Measurements from ENCODE around the gene CELF2.
"Not testable (repeated sequence)": the region's sequence is repeated elsewhere in the genome, so short reads cannot be mapped to it uniquely, and the experiment has no call there.

Gene CELF2

DNA sequence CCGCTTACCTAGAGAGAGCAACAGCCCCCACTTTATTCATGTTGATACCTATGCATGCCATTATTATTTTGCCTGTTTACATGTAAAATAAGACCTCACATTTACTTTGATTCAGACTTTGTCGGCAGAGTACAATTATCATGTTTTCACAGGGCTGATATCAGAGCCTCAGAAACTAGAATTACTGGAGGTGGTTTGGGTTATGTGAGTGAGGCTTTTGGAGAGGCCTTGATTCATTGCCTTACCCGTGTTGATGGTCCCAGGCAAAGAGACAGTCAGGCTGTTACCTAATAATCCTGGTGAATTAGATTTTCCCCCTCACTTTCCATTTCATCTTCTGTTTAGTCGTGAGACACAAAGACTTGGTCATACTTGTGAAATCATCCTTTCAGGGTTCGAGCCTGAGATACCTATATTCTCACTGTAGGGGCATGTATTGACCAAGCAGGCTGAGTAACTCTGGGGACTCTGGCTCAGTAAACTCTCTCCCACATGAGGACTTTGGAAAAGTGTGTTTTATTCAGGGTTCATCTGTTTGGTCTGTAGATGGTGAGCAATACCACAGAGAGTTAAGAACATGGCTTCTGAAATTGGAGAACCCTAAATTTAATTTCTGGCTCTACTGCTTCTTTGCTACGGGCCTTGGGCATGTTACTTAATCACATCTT lies 150.9 kb downstream of the CELF2 start:
- DNase-seq (ENCODE audit: low read depth in 1 of 2, low spot score in 1 of 2), result no peak

DNA sequence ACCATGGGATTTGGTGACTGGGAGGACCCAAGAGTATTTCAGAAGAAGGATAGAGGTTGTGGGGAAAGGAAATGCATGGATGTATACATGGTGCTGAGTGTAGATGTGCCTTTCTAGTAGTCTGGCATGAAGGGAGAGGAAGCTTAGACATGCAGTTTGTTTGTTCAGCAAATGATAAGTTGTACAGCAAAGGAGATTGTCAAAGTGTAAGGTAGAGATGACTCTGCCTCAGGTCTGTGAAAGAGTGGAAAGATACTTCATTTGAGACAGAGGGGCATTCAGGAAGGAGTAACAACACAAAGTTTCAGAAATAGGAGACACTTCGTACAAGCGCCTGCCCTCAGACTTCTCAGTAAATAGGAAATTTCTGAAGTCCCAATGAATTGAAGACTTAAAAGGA lies 152.3 kb downstream of the CELF2 start:
- DNase-seq (ENCODE audit: low read depth in 1 of 2, low spot score in 1 of 2), result no peak

GRCh38 chr10:11170574-11170973 lies 152.9 kb downstream of the CELF2 start:
- DNase-seq (ENCODE audit: low read depth in 1 of 2, low spot score in 1 of 2), result no peak

DNA sequence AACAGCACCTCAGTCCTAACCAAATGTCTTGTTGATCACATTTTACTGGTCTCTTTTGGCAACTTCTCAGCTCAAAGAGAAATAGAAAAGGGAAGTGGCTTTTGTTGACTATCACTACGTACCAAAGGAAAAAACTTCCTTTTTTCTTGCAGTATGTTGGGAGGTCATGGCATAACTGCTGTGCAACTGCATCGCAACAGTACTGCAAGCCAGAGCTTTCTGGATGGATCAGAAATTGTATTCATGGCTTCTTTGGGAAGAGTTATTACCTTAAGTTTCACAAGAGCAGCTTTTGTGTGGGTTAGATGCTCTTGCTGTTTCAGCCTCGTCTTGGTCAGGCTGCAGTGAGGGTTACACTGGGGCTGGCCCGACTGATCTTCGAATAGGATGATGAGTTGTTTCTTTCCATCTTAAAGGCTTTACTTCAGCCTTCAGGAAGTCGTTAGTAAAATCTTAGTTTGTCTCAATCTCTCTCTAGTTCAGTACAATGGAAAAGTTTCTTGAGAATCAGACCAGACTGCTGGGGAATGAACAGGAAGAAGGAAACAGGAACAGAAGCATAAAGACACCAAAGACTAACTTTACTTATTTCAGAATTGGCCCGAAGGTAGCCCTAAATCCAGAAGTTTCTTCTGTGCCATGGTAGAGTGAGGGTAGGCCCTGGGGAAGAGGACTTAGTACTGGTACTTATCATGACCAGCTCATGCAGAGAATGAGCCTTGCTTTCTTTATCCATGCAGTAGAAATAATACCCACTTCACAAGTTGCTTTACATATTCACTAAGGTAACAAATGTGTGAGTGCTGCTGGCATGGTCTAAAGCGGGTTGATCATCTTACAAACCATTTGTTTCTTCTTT lies 153.6 kb downstream of the CELF2 start:
- no peak for DNase-seq (ENCODE audit: low read depth in 1 of 2, low spot score in 1 of 2)

DNA sequence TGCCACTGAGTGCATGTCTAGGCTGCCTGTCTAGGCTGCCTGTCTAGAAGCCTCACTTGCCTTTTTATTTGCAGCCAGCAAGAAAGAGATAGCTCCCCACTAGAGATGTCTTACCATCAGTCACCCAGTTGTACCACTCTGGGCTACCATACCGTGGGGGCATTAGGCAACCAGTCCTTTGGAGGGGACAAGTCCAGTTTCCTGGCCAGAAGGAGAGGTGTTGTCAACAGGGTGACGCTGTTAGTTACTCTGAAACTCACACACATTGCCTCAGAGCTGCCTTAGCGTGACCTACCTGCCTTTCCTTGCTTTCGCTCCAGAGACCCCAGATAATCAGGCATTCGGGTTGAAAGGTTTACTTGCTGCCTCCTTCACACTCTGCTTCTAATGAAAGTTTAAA lies 155.4 kb downstream of the CELF2 start:
- no peak for DNase-seq (ENCODE audit: low read depth in 1 of 2, low spot score in 1 of 2)

DNA sequence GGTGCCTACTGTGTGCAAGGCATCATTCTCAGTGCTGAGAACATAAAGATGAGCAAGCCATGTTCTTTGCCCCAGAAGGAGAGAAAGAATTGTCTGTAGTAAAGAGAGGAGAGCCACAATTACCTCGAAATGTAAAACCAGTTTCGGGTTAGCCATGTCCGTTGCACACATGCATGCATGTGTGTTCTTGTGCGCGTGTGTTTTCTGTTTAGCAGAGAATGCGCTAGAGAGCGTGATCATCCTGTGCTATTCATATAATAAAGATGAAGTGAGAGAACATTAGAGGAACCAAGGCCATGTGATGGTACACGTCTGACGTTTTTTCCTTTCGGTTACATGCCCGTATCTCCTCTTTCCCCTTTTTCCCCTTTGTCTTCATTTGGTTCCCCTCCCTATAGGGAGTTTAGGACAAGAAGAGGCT lies 158.2 kb downstream of the CELF2 start:
- no peak for DNase-seq (ENCODE audit: low read depth in 1 of 2, low spot score in 1 of 2)

DNA sequence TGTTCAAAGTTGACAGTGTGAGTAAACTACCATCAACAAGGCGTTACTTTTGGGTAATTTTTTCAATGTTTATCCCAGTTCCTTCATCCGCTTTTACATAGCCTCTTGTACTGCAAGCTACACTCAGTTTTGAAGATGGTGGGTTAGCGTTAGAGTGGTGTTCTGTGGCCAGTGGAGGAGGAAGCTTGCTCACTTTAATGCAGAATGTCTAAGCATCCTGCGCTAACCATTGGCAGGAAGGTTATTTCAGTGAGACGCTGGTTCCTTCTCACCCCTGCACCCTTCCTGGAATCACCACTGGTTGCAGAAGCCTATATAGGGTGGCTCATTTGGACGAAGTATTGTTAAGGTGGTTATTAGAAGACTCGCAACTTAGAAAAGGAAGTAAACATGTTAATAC lies 159.1 kb downstream of the CELF2 start:
- DNase-seq (ENCODE audit: low read depth in 1 of 2, low spot score in 1 of 2), result no peak

DNA sequence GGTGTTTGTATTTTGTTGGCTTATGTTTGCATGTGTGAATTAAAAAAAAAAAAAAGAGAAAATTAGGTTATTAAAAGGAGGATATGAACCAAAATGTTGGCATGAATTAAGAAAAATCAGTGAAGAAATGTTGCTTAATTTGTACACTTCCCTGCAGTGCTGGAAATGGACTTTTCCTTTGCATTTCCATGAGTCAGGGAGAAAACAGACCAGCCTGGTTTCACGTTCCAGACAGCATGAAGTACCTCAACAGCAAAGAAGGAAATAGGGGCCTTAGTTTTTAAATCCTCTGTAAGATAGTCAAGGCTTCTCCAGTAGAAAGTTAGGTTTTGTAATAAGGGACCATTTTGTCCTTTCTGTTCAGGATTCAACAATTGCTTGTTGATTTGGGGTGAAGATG lies 159.7 kb downstream of the CELF2 start:
- no peak for DNase-seq (ENCODE audit: low read depth in 1 of 2, low spot score in 1 of 2)

- no peak for DNase-seq (ENCODE audit: low read depth in 1 of 2, low spot score in 1 of 2)
Measured at GRCh38 chr10:11177926-11178471, 160.3 kb downstream of the CELF2 start.

DNA sequence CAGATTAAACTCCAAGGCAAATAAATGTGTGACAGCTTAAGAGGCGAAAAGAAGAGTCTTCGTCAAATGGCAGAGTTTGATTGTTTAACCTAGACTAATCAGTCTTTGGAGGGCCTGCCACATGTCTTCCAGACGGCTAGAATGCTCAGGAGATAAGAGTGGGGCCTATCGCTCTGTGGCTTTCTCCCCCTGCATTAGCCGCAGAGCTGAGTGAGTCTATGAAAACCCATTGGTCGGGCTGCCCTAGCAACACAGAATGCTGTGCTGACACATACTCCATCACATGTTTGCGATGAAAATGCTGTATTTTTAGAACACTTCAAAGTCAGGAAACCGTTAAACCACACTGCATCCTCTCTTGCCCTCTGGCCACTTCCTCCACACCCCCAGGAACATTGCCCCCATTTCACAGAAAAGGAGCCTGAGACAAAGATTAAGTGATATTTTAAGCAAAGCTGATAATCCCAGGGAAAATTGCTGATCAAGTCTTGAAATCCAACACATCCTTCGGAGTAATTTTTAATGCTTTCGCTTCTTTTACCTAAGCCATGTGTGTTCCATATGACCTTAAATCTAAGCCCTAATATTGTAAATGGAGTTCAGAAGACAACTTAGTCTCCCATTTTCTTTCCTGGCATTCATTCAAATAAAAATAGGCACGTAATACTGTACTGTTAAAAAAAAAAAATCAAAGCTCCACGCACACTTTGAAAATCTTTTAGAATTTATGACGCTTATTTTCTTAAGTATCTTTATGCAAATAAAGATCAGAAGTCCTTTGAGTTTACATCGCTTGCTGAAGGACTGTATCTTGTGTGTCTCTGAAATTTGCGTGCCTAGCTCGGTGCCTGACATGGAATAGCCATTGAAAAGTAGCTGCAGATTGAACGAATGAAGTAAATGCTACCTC lies 161.2 kb downstream of the CELF2 start:
- peak; percentile 44 to 84 for DNase-seq (ENCODE audit: low read depth in 1 of 2, low spot score in 1 of 2)

GRCh38 chr10:11179516-11180105 lies 161.9 kb downstream of the CELF2 start:
- DNase-seq (ENCODE audit: low read depth in 1 of 2, low spot score in 1 of 2), result no peak

- DNase-seq (ENCODE audit: low read depth in 1 of 2, low spot score in 1 of 2), result peak in 1 of 2 donors; percentile 64
Measured at GRCh38 chr10:11180228-11180627, 162.6 kb downstream of the CELF2 start.

DNA sequence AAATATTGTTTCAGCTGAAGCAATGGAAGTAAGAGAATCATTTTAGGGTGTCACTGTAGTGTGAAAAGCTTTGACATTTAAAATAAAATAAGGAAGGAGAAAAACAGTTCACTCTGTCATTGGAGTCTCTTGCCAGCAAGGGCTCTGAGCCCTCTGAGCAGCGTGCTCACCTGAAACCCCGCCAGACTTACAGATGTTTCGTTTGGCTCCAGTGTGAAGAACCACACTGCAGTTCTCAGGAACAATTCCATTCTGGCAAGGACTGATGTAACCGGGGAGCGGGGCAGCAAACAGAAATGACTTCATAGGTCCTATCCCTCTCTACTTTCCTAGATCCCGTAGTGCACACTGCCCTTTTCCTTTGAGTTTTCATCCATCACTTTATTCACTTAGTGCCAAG lies 164.3 kb downstream of the CELF2 start:
- DNase-seq (ENCODE audit: low read depth in 1 of 2, low spot score in 1 of 2), result no peak

GRCh38 chr10:11183015-11183414 lies 165.3 kb downstream of the CELF2 start:
- DNase-seq (ENCODE audit: low read depth in 1 of 2, low spot score in 1 of 2), result no peak

- no peak for DNase-seq (ENCODE audit: low read depth in 1 of 2, low spot score in 1 of 2)
Measured at GRCh38 chr10:11184093-11184492, 166.4 kb downstream of the CELF2 start.

- not testable (repeated sequence) for DNase-seq (ENCODE audit: low read depth in 1 of 2, low spot score in 1 of 2)
Measured at GRCh38 chr10:11185128-11185665, 167.5 kb downstream of the CELF2 start.

- no peak for DNase-seq (ENCODE audit: low read depth in 1 of 2, low spot score in 1 of 2)
Measured at GRCh38 chr10:11186374-11186773, 168.7 kb downstream of the CELF2 start.

DNA sequence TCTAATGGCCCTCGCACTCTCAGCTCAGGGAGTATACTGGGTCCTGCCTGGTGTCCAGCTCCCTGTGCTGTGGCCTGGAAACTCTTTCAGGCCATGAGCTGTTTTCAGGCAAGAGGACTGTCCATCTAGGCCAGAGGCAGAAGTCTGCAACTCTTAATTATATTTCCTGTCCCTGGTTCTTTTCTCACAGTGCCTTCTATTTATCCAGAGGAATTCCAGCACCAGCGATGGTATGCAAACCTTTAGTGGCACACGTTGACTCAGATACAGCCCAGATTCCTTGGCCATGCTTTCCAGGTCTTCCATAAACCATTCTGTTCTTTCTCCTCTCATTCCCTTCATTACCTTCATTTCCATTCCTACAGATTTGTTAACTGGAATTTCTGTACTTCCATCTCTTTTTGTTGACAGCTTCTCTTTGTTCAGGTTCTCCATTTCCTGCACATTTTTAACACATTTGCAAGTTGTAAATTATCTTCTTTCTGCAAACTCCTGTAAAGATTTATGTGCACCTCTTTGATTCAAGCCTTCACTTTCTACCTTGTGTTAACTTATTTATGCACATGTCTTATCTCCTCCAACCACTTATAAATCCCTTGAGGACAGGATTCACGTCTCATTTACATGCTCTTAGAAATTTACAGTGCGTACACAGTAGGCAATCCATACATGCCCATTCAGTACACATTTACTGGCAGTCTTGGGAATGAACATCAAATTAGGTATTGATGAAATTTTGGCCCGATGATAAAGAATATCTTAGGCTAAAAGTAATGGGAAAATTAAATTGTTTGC lies 172.1 kb downstream of the CELF2 start:
- no peak for DNase-seq (ENCODE audit: low read depth in 1 of 2, low spot score in 1 of 2)

GRCh38 chr10:11191190-11191589 lies 173.5 kb downstream of the CELF2 start:
- DNase-seq (ENCODE audit: low read depth in 1 of 2, low spot score in 1 of 2), result no peak

DNA sequence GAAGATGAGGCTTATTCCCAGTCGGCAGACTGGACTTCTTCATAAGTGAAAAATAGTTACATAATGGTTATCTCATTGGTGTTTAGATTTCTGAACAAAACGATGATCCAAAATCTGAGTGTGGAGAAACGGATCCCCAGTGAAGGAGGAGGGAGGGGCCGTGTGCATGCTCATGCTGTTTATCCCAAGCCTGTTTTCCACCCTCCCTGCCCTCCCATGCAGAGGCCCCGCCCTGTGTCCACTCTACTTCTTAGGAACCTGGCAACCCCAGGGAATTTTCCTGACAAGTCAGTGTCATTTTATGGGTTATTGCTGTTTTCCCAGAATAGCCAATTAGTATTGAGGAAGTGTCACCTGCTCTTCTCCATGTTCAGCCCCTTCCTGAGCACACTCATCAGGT lies 174.0 kb downstream of the CELF2 start:
- DNase-seq (ENCODE audit: low read depth in 1 of 2, low spot score in 1 of 2), result no peak
